AG10803 (cell line): Measurements from ENCODE around the gene LY6G6D.
A peak's percentile ranks its signal among the peaks of the same experiment; 100 is the strongest.

Experiments used
- DNase-seq: peaks from one replicate; pipeline ENCODE4 v3.0.0; 2010; ENCODE audit warnings: low read depth
- H3K4me3 ChIP-seq: 2 replicates; pipeline ENCODE4 v1.5.1; 2011; ENCODE audit warnings: mild to moderate bottlenecking, low read length, control low read depth
- CTCF ChIP-seq: conservative IDR thresholded peaks from 2 replicates; pipeline ENCODE4 v1.5.1; 2011; ENCODE audit warnings: mild to moderate bottlenecking, low read length, control low read depth, inconsistent platforms

LY6G6D gene

GRCh38 chr6:31677955-31678354 lies 37.2 kb upstream of the LY6G6D start:
- TF ChIP-seq CTCF = no peak
- no peak overlapping the region for H3K4me3 ChIP-seq
- no peak for DNase-seq

- TF ChIP-seq CTCF = peak; percentile 81
- peak within 1 kb of the TSS; percentile 61 for H3K4me3 ChIP-seq
- peak; percentile 89 for DNase-seq
Observed at GRCh38 chr6:31680226-31681134, 34.7 kb upstream of the LY6G6D start, which contains the start of gene LY6G5C. Gene LY6G5C (minus strand): TSS chr6:31681067. CDS start chr6:31680373, 694 bp downstream.

GRCh38 chr6:31681135-31681671 lies 33.9 kb upstream of the LY6G6D start:
- peak; percentile 34 for DNase-seq
- TF ChIP-seq CTCF = peak; percentile 30
- peak overlapping the region; percentile 61 for H3K4me3 ChIP-seq

GRCh38 chr6:31683591-31683990 lies 31.6 kb upstream of the LY6G6D start:
- no peak overlapping the region for H3K4me3 ChIP-seq

GRCh38 chr6:31686483-31686882 lies 28.7 kb upstream of the LY6G6D start:
- no peak for TF ChIP-seq CTCF
- no peak for DNase-seq
- no peak overlapping the region for H3K4me3 ChIP-seq

More at GRCh38 chr6:31683591-31683990, 31.6 kb upstream of the LY6G6D start:
- TF ChIP-seq CTCF = no peak
- DNase-seq = no peak

- no peak overlapping the region for H3K4me3 ChIP-seq
- DNase-seq = no peak
- TF ChIP-seq CTCF = no peak
Observed at GRCh38 chr6:31687321-31687720, 27.8 kb upstream of the LY6G6D start.
